HFFc6 (cell line): Measurements from ENCODE around the gene IRF6. TPM values are rescaled to one million over a fixed set of nuclear protein-coding genes. Genes with fewer than 3 reads are reported as not detected.

Experiments used
- DNase-seq: peaks from one replicate; pipeline ENCODE4 v3.0.0-alpha.2; 2018
- H3K27ac Mint-ChIP-seq: 2 replicates; pipeline ENCODE4 v1.8.0; 2020; ENCODE audit warnings: mild to moderate bottlenecking, mixed read lengths
- H3K27me3 Mint-ChIP-seq: 2 replicates; pipeline ENCODE4 v1.8.0; 2021; ENCODE audit warnings: mild to moderate bottlenecking, moderate library complexity, mixed read lengths; ENCODE audit not compliant: insufficient read depth
- H3K36me3 Mint-ChIP-seq: 2 replicates; pipeline ENCODE4 v1.8.0; 2021; ENCODE audit warnings: low read depth, mixed read lengths
- H3K4me1 Mint-ChIP-seq: 2 replicates; pipeline ENCODE4 v1.8.0; 2020; ENCODE audit warnings: low read depth, mixed read lengths
- H3K4me3 Mint-ChIP-seq: 2 replicates; pipeline ENCODE4 v1.8.0; 2020; ENCODE audit warnings: mild to moderate bottlenecking, moderate library complexity, mixed read lengths
- H3K9me3 Mint-ChIP-seq: 2 replicates; pipeline ENCODE4 v1.8.0; 2020; ENCODE audit warnings: mild to moderate bottlenecking, mixed read lengths
- total RNA-seq, 6 experiments: library from RNA; stranded (reverse); fragmentation: NEBNext Ultra II Directional; extraction: Animal tissue kit (Norgen Biotek cat#: 25700); gene quantifications; 2 replicates in 1 of 6; 3 replicates in 5 of 6; pipeline ENCODE4 v1.2.3, GENCODE V29; 2021
- TF ChIP-seq, protein P1 (sequence below): fragments of 200-600 bp; sonication (generic); IDR thresholded peaks from 2 replicates; pipeline ENCODE4 v1.5.0; 2021; ENCODE audit warnings: antibody characterized with exemption, mild to moderate bottlenecking

IRF6 gene
- total RNA-seq, 6 experiments from 2014 or later = 0.14 to 3.2 (median 0.28) TPM

DNA sequence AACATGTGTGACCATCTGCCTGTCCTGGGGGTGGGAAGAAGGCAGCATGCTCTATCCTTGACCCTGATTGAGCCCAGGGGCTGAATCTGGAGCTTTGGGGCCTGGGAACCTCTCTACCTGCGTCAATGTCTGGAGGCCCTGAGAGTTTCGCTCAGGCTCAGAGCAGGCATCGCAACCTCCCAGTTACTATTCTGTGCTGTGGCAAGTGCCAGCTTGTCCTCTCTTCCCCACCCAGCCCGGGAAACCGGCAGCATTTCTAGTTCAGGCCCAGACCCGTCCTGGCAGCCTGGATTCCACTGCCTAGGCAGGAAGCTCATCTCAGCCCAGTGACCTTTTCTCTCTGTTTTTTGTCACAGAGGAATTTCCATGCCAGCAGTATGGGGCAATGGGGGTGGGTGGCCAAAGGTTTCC, 10.0 kb upstream of the IRF6 start:
- no peak for DNase-seq
- no peak overlapping the region for H3K4me3 Mint-ChIP-seq

DNA sequence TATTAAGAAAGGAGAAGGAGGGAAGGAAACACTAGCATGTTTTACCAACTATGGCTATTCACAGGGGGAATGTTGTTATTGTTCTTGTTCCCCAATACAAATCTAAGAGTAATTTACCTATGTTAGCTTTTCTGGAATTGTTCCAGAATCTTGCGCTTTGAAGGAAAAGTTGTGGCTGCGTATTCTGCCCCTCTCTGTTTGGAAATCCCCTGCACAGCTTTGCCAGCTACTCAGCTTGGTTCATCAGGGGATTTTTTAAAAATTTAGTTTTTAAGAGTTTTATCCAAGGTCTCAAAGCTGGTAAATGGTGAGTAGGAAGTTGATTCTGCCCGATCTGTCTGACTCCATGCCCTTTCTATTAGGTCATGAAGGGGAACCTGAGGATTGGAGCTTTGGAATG, 9.5 kb upstream of the IRF6 start:
- no peak overlapping the region for H3K4me3 Mint-ChIP-seq
- TF ChIP-seq, protein P1, sequence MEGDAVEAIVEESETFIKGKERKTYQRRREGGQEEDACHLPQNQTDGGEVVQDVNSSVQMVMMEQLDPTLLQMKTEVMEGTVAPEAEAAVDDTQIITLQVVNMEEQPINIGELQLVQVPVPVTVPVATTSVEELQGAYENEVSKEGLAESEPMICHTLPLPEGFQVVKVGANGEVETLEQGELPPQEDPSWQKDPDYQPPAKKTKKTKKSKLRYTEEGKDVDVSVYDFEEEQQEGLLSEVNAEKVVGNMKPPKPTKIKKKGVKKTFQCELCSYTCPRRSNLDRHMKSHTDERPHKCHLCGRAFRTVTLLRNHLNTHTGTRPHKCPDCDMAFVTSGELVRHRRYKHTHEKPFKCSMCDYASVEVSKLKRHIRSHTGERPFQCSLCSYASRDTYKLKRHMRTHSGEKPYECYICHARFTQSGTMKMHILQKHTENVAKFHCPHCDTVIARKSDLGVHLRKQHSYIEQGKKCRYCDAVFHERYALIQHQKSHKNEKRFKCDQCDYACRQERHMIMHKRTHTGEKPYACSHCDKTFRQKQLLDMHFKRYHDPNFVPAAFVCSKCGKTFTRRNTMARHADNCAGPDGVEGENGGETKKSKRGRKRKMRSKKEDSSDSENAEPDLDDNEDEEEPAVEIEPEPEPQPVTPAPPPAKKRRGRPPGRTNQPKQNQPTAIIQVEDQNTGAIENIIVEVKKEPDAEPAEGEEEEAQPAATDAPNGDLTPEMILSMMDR = no peak
- H3K4me1 Mint-ChIP-seq = peaks cover 11% of the 10 kb centered on the region
- no peak overlapping the region for H3K27ac Mint-ChIP-seq
- 0 out of 2 replicates have a peak, but pooled peaks cover 4% of the 10 kb centered on the region for H3K36me3 Mint-ChIP-seq
- DNase-seq = no peak
- no peaks in the 10 kb centered on the region for H3K9me3 Mint-ChIP-seq
- H3K27me3 Mint-ChIP-seq = peaks cover 1% of the 10 kb centered on the region; the same call in 1 of the 2 replicates

More for the DNA sequence above, 10.0 kb upstream of the IRF6 start:
- Mint-ChIP-seq H3K36me3 (0 out of 2 replicates have a peak, but pooled peaks cover 4% of the 10 kb centered on the region), H3K4me1 (peaks cover 14% of the 10 kb centered on the region), H3K9me3 (no peaks in the 10 kb centered on the region), H3K27me3 (peaks cover 1% of the 10 kb centered on the region; the same call in 1 of the 2 replicates), H3K27ac (no peak overlapping the region)
- TF ChIP-seq, protein P1 = no peak

DNA sequence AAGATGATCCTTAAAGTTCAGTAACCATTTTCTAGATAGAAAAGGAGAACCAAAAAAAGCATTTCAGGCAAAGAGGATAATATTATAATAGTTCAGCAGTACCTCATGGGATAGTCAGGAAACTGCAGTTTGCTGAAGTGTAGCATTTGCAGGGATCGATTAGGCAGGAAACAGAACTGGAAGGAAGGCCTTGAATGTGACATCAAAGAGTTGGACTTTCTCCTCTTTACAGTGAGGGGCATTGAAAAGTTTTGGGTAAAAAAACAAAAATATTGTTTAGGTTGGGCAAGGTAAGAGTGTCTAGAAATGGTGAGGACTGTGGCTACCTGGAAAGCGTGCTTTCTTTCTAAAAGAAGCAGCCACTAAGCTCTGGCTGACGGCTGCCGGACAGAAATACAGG, 8.0 kb upstream of the IRF6 start:
- Mint-ChIP-seq H3K9me3 (no peaks in the 10 kb centered on the region), H3K27me3 (peaks cover 1% of the 10 kb centered on the region; the same call in 1 of the 2 replicates), H3K4me3 (no peak overlapping the region), H3K27ac (no peak overlapping the region), H3K4me1 (peaks cover 11% of the 10 kb centered on the region), H3K36me3 (0 out of 2 replicates have a peak, but pooled peaks cover 4% of the 10 kb centered on the region)
- DNase-seq = no peak
- TF ChIP-seq, protein P1 = no peak

DNA sequence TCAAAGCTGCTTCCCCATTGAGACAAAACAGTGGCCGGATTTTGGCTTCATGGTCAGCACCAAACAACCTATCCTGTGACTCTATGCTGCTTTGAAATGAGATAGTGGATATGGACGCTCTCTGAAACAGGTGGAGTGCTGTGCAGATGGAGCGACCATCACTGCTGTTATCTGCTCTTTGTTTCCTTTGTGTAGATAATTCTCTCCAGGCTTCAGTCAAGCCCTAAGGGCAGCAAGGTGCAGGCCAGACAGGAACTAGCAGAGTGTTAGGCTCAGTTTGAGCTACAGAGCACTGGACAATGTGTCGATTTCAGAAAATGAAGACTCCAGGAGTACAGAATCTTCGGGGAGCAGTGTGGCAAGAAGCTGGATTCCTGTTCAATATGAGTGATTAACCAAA, 4.8 kb upstream of the IRF6 start:
- H3K27ac Mint-ChIP-seq = no peak overlapping the region

DNA sequence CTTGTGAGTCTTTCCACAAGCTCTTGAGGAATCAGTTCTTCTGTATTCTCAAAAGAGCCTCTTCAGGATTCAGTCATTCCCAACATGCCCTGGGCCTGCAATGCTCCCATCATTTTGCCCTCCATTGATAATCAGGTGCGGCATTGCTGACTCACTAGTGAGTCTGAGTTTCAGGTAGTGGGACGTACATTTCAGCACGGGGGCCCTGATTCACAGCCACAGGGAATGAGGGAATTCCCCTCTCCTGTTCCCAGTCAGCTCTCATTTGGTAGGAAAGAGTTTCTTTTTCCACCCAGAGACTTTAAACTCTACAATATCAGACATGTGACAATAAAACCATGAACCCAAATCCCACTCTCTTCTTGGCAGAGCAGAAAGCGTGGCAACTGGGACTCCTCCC, 3.7 kb upstream of the IRF6 start:
- Mint-ChIP-seq H3K4me1 (peaks cover 27% of the 10 kb centered on the region), H3K27ac (no peak overlapping the region), H3K36me3 (0 out of 2 replicates have a peak, but pooled peaks cover 4% of the 10 kb centered on the region), H3K9me3 (no peaks in the 10 kb centered on the region), H3K27me3 (peaks cover 2% of the 10 kb centered on the region; the same call in 1 of the 2 replicates), H3K4me3 (no peak overlapping the region)
- no peak for DNase-seq
- TF ChIP-seq, protein P1 = no peak

More for the DNA sequence above, 4.8 kb upstream of the IRF6 start:
- no peak for DNase-seq
- no peaks in the 10 kb centered on the region for H3K27me3 Mint-ChIP-seq
- no peak overlapping the region for H3K4me3 Mint-ChIP-seq
- H3K4me1 Mint-ChIP-seq = peaks cover 27% of the 10 kb centered on the region
- TF ChIP-seq, protein P1 = no peak
- H3K9me3 Mint-ChIP-seq = no peaks in the 10 kb centered on the region
- H3K36me3 Mint-ChIP-seq = 0 out of 2 replicates have a peak, but pooled peaks cover 4% of the 10 kb centered on the region
